ENCODE results near the gene PIGQ.

DNA sequence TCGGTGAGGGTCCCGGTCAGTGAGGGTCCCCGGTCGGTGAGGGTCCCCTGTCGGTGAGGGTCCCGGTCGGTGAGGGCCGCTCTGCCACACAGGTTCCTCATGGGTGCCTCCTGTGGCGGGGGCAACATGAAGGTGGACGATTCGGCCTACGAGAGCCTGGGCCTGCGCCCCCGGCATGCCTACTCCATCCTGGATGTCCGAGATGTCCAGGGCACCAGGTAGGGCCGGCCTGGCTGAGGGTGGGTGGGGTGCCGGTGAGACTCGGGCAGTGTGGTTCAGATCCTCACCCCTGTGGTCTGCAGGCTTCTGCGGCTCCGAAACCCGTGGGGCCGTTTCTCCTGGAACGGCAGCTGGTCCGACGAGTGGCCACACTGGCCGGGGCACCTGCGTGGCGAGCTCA, 18.6 kb upstream of the PIGQ start:
- TF ChIP-seq, protein P1, sequence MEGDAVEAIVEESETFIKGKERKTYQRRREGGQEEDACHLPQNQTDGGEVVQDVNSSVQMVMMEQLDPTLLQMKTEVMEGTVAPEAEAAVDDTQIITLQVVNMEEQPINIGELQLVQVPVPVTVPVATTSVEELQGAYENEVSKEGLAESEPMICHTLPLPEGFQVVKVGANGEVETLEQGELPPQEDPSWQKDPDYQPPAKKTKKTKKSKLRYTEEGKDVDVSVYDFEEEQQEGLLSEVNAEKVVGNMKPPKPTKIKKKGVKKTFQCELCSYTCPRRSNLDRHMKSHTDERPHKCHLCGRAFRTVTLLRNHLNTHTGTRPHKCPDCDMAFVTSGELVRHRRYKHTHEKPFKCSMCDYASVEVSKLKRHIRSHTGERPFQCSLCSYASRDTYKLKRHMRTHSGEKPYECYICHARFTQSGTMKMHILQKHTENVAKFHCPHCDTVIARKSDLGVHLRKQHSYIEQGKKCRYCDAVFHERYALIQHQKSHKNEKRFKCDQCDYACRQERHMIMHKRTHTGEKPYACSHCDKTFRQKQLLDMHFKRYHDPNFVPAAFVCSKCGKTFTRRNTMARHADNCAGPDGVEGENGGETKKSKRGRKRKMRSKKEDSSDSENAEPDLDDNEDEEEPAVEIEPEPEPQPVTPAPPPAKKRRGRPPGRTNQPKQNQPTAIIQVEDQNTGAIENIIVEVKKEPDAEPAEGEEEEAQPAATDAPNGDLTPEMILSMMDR (IDR thresholded peaks at IDR 0.05): no peak
- no peak for TF ChIP-seq REST (IDR thresholded peaks at IDR 0.05; ENCODE audit: insufficient read depth in 1 of 2, low read depth in 2 of 2, low read length in 1 of 2)
- TF ChIP-seq SIN3A (IDR thresholded peaks at IDR 0.05; ENCODE audit: borderline replicate concordance, insufficient read depth, low read depth, low read length): no peak
- TF ChIP-seq POLR2AphosphoS5 (IDR thresholded peaks at IDR 0.05; ENCODE audit: low read depth, low read length): no peak
- no peak for TF ChIP-seq TCF7L2 (IDR thresholded peaks at IDR 0.05; ENCODE audit: low read depth, low read length)
